Left ventricle myocardium inferior (tissue), 1 donor: ENCODE results near the gene FIBCD1. TPM values are rescaled to one million over a fixed set of nuclear protein-coding genes. Genes with fewer than 3 reads are reported as not detected.

Experiments used
- DNase-seq: peaks from one replicate; pipeline ENCODE4 v3.0.0-alpha.2; 2020
- H3K27ac ChIP-seq: fragments of 200-600 bp; replicated peaks from 2 replicates; pipeline ENCODE4 v1.8.0; 2021
- H3K27me3 ChIP-seq: fragments of 200-600 bp; 2 replicates; pipeline ENCODE4 v1.8.0; 2021; ENCODE audit warnings: low read depth
- H3K36me3 ChIP-seq: fragments of 200-600 bp; 2 replicates; pipeline ENCODE4 v1.8.0; 2021
- H3K4me1 ChIP-seq: fragments of 200-600 bp; 2 replicates; pipeline ENCODE4 v1.8.0; 2021
- H3K4me3 ChIP-seq: fragments of 200-600 bp; 2 replicates; pipeline ENCODE4 v1.8.0; 2021; ENCODE audit warnings: mild to moderate bottlenecking, moderate library complexity
- H3K9me3 ChIP-seq: fragments of 200-600 bp; replicated peaks from 2 replicates; pipeline ENCODE4 v1.8.0; 2021
- CTCF ChIP-seq: fragments of 200-600 bp; IDR thresholded peaks from 2 replicates; pipeline ENCODE4 v1.8.0; 2021; ENCODE audit warnings: antibody characterized with exemption, mild to moderate bottlenecking, borderline replicate concordance
- intact Hi-C: fragments of 100-400 bp; cut with micrococcal nuclease; formaldehyde crosslinking; loops from one replicate; pipeline ENCODE4 v1.11.0; 2022
- total RNA-seq: library from RNA; stranded (reverse); fragmentation: NEBNext Ultra II Directional; extraction: Animal tissue kit (Norgen Biotek cat#: 25700); gene quantifications from one replicate; pipeline ENCODE4 v1.2.1, GENCODE V29; 2021
- donor health status: DM: no; HTN: yes; CAD: no; lungs with severe emphysema.

The FIBCD1 gene
- total RNA-seq, 1 donor from 2014 or later, result 0.58 TPM

GRCh38 chr9:130898552-130898852 lies 40.5 kb downstream of the FIBCD1 start:
- no peak overlapping the region for H3K4me3 ChIP-seq
- intact Hi-C loops, result no loop called here
- peaks cover 36% of the 10 kb centered on the region for H3K4me1 ChIP-seq
- H3K36me3 ChIP-seq, result no peaks in the 10 kb centered on the region
- no peak for DNase-seq
- no peaks in the 10 kb centered on the region for H3K9me3 ChIP-seq
- no peak overlapping the region for H3K27ac ChIP-seq
- TF ChIP-seq CTCF, result no peak
- H3K27me3 ChIP-seq, result peaks cover 46% of the 10 kb centered on the region

- intact Hi-C loops, result no loop called here
- Histone ChIP-seq H3K4me1 (peaks cover 40% of the 10 kb centered on the region), H3K4me3 (no peak overlapping the region), H3K9me3 (no peaks in the 10 kb centered on the region), H3K27me3 (peaks cover 41% of the 10 kb centered on the region), H3K36me3 (no peaks in the 10 kb centered on the region), H3K27ac (no peak overlapping the region)
- no peak for DNase-seq
- no peak for TF ChIP-seq CTCF
These were observed 41.0 kb downstream of the FIBCD1 start for GRCh38 chr9:130897848-130898551.

GRCh38 chr9:130897105-130897751 lies 41.8 kb downstream of the FIBCD1 start:
- TF ChIP-seq CTCF, result no peak
- intact Hi-C loops, result no loop called here
- DNase-seq, result no peak

GRCh38 chr9:130896233-130897014 lies 42.6 kb downstream of the FIBCD1 start, which contains the start of gene QRFP:
Gene QRFP, minus strand, starts transcription at chr9:130896812. Its CDS starts 2,974 bp downstream, at chr9:130893838.
- peaks cover 46% of the 10 kb centered on the region for H3K4me1 ChIP-seq
- H3K36me3 ChIP-seq, result peaks cover 2% of the 10 kb centered on the region
- no peak within 1 kb of the TSS for H3K4me3 ChIP-seq
- DNase-seq, result no peak
- intact Hi-C loops, result no loop called here
- no peak for TF ChIP-seq CTCF
- H3K27ac ChIP-seq, result peak within 1 kb of the TSS; percentile 23
- no peaks in the 10 kb centered on the region for H3K9me3 ChIP-seq
- H3K27me3 ChIP-seq, result peaks cover 25% of the 10 kb centered on the region

More at GRCh38 chr9:130897105-130897751, 41.8 kb downstream of the FIBCD1 start:
- Histone ChIP-seq H3K27ac (no peak overlapping the region), H3K4me3 (no peak overlapping the region), H3K36me3 (no peaks in the 10 kb centered on the region), H3K4me1 (peaks cover 46% of the 10 kb centered on the region), H3K27me3 (peaks cover 33% of the 10 kb centered on the region), H3K9me3 (no peaks in the 10 kb centered on the region)

GRCh38 chr9:130895481-130896232 lies 43.4 kb downstream of the FIBCD1 start:
- no peak for TF ChIP-seq CTCF
- no peak overlapping the region for H3K4me3 ChIP-seq
- peak overlapping the region; percentile 23 for H3K27ac ChIP-seq
- peaks cover 9% of the 10 kb centered on the region for H3K36me3 ChIP-seq
- DNase-seq, result no peak
- H3K27me3 ChIP-seq, result peaks cover 18% of the 10 kb centered on the region
- intact Hi-C loops, result no loop called here
- no peaks in the 10 kb centered on the region for H3K9me3 ChIP-seq
- H3K4me1 ChIP-seq, result peaks cover 46% of the 10 kb centered on the region
